GM19324 (cell line): Measurements from ENCODE around the gene FAM156A.
A peak's percentile ranks its signal among the peaks of the same experiment; 100 is the strongest.
"Not testable (repeated sequence)": the region's sequence is repeated elsewhere in the genome, so short reads cannot be mapped to it uniquely, and the experiment has no call there.

Experiments used
- ATAC-seq: cut with Tn5 transposase; IDR thresholded peaks from one replicate; pipeline ENCODE4 v1.9.1; 2021; ENCODE audit warnings: mild to moderate bottlenecking, moderate library complexity; ENCODE audit not compliant: unreplicated experiment, low FRiP score

Gene FAM156A, protein sequence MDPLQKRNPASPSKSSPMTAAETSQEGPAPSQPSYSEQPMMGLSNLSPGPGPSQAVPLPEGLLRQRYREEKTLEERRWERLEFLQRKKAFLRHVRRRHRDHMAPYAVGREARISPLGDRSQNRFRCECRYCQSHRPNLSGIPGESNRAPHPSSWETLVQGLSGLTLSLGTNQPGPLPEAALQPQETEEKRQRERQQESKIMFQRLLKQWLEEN

DNA sequence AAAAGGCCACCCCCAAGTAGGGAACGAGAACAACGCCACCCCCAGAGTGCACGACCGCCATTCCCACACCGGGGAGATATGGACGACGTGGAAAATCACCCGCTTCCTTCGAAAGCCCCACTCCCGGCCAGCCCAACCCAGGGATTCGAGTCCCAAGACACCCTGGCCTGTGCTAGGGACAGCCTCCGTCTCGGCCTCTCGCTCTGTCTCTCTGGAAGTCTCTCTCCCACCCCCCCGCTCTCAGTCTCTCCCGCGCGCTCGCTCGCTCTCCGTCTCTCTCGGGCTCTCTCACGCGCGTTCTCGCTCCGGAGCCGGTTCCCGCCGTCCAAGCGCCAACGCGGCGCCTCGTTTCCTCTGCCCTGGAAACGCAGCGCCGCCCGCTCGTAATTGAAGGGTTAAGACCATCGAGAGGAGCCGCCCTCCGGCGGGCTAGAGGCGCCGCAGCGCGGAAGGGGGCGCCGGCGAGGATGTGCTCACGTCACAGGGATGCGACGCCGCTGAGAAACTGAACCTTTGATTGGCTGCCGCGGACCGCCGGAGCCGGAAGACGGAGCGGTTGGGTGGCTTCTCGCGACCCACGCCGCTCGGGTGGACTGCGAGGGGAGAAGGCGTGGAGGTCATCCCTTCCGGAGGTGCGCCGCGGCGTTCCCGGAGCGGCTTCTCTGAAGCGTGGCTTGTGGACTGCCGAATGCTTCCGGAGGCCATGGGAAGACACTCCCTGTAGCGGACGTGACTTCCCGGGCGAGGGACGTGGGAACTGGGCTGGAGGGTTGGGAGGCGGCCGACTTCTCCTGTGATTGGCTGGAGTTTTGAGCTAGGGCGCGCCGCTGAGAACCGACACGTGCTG, at the start of gene FAM156A:
TSS of gene FAM156A (minus strand) at position 406 of the 847 bp plus-strand sequence. CDS start 9,930 bp downstream, outside the sequence.
- ATAC-seq: peak; percentile 88

DNA sequence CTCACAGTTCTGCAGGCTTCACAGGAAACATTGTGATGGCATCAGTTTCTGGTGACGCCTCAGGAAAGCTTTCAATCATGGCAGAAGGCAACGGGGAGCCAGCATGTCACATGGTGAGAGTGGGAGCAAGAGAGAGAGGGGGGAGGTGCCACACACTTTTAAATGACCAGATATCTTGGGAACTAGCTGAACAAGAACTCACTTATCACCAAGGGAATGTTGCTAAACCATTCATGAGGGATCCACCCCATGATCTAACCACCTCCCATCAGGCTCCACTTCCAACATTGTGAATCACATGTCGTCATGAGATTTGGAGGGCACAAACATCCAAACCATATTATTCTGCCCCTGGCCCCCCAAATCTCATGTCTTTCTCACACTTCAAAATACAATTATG, 47.0 kb upstream of the FAM156A start:
- ATAC-seq: no peak

DNA sequence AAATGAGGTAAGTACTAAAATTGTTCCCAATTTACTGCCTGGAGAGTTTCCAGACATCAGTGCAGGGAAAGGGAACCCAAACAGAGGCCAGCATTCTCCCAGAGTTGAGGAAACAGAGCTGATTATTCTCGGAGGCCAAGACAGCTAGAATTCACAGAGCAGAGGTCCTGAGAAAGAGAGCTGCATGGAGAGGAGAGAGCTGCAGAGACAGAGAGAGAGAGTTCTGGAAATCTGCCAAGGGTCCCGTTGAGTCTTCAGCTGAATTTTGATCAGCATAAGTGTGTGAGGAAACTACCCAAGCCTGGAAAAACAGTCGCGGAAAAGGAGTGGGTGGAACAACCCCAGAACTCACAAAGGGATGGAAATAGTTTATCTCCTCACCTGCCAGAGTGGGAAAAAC, 46.5 kb upstream of the FAM156A start:
- no peak for ATAC-seq

DNA sequence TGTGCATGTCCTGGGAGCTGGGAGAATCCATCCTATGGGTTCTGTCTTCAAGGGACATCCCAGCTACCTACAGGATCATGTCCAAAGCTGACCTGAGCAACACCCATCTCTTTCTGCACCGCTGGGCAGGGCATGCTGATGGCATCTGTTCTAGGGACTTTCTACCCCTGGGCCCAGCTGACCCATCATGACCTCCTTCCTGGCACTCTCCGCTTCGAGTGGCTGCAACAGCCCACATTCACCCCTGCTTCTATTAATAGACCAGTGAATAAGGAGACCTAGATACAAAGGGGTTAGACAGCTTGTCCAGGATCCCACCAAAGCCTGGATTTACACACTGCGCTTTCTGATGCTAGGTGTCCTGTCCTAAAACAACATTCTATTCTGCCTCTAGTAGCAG, 45.7 kb upstream of the FAM156A start:
- no peak for ATAC-seq

DNA sequence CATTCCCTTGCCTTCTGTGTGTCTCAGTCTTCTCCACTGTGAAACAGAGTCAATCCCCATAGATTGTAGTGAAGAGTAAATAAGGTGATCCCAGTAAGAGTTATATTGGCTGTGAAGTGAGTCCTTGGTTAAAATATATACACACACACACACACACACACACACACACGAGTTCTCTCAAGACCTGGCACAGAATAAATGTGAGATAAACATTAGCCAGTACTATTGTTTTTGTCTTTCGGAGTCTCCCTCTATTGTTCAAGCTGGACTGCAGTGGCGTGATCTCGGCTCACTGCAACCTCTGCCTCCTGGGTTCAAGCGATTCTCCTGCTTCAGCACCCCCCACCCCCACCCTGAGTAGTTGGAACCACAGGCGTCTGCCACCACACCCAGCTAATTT, 44.8 kb upstream of the FAM156A start:
- no peak for ATAC-seq

DNA sequence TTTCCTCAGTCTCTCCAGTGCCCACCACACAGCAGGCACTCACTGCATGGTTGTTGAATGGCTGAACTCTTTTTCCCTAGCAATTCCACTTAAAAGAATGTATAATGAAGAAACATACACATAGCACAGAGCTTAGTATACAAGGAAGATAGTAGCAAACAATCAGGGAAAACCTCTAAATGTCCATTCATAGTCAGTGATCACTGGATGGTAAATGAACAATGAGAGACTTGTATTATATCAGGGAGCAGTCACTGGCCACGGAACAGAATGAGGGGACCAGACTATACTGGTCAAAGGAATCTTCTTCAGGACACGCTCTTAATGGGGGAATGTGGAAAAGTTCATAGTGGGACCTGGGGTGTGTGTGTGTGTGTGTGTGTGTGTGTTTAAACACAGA, 43.6 kb upstream of the FAM156A start:
- no peak for ATAC-seq

DNA sequence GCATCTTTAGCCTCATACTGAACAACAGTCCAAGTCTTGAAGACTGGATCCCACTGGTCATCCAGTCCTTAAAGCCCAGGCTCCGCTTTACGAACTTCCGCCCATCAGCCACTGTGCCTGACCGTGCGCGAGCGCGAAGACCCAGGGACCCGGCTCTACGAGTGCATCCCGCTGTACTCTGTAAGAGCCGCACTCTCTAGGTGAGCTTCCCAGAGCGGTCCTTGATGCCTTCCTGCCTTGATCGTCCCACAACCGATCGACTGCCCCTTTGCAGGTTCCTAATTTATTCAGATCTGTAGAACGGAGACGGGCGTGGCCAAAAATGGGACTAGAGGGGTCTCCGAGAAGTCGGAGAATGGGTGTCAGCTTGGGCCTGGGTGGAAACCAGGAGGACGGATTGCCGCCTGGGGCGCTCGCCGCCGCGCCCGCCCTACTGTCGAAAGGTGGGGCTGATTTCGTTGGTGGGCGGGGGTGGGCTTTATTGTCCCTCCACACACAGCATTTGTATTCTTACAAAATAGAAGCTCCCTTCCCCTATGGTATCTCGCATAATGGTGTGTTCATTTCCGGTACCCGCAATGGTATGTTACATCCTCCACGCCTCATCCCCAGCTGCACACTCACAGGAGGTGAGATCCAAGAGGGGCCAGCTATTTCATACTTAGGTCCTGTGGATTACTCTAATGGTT, 42.3 kb upstream of the FAM156A start:
- no peak for ATAC-seq

DNA sequence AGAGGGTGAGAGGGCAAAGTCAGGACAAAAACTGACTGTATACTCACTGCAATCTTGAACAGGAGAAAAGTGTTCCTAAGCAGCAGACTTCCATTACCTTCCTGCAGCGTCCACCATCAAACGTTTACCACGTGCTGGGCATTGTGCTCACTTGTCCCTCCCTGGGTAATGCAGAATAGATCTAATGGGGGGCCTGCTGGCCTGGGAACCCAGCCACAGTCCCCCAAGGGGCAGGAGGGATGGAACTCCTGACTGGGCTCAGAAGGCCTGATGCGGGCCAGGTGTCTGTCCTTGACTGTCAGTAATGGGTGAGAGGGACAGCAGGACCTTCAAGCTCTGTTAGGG, 37.6 kb upstream of the FAM156A start:
- ATAC-seq: no peak

DNA sequence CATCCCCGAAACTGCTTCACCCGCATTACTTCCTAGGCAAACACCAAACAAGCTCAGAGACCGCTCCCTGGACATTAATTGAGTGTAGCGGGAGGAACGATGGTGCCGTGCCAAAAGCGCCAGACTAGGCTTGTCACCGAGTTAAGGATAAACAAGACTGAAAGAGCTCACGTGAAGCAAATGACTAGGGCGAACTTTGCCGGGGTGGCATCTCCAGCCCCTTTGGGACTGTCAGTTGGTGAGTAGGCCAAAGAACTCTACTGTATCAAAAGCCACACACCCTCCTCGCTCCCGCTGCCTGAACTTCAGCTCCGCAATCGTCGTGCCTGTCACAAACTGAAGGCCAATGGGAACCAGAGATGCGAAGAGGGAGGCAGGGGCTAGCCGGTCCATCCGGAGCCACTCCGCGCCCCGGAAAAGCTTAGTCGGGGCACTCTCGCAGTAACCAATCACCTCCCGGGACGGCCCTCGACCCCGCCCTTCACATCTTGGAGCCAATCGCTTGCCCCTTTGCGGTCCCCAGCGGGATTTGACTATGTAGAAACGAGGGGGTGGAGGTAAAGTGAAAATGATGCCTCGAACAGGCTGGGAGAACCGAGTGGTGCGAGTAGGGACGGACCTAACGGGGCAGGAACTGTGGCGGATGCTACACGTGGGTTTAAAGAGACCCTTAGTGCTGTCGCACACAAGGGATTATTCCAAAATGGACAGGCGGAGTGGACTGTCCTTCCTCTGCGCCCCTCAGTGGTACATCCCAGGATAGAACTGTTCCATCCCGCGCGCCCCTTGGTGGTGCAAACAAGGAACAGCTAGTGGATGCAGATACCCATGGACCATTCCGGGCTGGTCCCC, 37.0 kb upstream of the FAM156A start:
- peak; percentile 93 for ATAC-seq

DNA sequence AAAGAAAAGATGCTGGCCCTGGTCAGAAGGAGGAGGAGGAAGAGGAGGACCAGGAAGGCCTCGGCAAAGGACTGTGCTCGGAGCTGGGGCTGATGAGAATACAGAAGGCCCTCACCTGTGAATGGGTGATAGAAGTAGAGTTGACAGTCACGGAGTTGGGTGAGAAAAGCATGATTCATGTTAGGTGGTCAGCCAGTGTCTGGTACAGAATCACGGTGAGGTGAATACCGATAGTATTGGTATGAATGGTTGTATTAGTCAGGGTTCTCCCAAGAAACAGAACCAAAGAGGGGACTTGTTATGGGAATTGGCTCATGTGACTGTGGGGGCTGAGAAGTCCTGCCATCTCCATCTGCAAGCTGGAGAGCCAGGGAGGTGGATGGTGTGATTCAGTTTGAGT, 32.5 kb upstream of the FAM156A start:
- no peak for ATAC-seq

DNA sequence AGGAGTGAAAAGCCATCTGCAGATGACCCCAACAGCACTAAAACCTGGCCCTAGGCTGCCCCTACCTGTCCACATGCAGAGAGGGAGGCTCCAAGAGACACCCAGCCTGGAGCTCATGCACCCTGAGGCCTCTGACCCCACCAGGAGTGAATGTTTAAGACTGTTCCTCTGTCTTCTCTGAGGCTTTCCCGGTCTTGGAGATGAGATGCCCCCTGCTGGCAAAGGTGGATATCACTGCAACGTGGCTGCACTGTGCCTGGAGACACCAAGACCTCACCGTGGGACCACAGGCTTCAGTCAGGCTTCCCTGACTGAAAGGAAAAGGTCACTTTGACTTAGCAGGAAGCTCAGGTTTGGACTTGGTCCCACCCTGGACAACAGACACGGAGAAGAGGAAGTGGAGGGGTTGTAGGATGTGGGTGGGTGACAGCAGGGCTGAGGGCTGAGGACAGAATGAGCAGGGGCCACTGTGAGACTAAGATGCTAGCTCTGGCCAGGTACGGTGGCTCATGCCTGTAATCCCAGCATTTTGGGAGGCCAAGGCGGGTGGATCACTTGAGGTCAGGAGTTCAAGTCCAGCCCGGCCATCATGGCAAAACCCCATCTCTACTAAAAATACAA, 31.8 kb upstream of the FAM156A start:
- peak; percentile 51 for ATAC-seq

DNA sequence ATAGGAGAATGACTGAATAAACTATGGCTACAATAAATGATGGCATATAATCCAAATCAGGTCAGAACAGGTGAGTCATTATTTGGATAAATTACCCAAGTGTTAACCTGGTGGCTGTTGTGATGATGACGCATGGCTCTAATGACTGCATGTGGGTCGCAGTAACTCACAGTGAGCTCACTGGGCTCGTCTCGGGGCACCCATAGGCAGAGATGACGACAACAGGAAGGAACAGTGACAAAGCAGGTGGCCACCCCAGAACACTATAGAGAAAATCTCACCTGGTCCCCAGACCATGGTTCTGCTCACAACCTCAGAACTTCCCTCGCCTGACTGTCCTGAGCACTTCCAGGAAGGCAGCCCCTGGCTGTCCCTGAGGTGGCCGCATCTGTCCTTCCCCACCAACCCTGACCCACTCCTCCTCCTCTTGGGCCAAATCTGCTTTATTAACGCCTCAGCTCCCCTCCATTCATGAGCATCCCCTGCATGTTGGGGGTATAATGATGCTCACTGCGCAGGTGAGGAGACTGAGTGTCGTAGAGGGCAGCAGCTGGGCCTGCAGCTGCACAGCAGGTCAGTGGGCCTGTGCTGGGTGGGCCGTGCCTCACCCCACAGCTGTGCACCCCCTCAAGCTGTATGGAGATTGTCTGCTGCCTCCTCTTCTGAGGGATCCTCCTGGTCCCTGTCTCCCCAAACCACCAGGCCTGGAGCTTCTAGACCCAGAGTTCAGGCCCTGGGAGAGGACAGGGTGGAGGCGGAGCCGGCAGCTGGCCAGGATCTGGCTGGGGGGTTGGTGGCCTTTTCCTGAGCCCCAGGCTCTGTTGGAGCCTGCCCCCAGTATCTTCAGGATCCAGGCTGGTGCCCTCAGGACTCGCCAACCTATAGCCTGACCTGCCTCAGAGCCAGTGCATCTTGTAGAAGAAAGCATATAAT, 30.9 kb upstream of the FAM156A start:
- ATAC-seq: peak; percentile 15

DNA sequence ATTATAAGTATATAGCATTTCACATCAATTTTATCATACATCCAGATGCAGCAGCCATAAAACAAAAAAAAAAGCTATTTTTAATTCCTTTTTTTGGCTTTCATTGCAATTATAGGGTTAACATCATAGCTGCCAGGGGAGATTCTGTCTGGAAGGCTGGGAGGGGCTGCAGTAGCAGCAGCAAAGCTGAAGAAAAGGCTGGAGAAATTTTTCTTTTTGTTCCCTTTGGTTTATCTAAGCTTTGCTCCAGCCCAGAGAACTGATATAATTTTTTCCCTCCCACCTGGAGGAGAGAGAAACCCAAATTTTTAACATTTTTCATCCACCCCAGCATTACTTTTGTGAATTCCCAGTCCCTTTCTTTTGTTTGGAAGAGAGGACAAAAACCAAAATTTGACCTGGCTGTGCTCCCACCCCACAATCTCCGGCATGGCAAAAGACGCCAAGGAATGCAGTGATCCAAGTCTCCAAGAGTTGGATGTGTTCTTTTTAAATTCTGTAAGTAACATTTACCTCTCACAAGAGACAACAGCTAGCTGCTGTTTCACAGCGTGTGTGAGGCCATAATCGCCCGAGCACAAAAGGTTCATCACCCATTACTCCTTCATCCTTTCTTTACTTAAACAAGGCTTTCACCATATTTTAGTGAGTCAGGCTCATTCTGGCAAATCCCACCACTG, 25.1 kb upstream of the FAM156A start:
- ATAC-seq: no peak

DNA sequence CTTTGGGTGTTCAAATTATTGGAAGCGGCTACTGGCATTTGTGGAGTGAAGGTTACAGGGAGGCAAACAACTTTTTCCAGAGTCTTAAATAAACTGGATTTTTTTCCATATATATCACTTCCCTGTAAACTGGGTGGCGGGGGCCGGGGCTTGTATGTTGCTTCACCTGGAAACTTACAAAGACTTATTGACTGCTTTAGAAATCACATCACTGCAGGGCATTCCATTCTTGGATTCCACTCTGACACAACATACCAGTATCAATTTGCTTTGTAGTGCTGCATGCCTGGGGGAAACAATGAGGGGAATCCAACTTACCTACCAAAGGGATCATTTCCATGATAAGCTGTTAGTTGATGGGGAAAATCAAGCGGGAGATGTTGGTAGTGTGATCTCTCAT, 21.7 kb upstream of the FAM156A start:
- no peak for ATAC-seq

DNA sequence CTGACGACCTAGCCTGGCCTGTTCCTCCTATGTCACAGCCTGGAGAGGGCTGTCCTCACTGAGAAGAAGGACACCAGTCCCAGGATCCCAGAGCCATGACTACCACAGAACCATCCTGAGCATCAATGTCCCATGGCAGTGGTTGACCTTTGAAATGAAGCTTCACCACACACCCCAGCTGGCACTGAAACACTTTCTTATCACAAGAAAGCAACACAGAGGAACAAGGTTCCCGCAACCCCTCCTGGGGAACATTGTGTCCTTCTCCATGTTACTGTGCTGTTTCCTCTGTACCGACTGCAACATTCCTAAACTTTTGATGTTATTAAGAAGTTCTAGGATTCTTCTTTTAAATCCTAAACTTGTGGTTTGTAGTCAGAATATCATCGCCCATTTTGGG, 21.2 kb upstream of the FAM156A start:
- no peak for ATAC-seq

DNA sequence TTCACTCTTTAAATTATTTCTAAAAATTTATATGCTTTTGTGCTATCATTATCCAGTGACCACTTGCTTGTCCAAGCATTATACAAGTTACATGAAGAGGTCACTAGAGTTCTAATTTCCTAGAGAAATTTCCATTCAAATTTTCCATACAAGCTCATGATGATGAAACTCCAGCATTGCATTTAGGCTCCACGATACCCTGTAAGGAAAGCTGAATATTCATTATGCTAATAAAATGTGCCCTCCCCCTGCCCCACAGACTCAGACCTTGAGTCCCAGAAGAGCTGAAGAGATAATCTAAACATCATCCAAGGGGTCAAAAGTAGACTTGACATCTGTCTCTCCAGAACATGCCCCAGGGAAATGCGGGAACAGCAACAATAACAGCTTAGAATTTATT, 19.6 kb upstream of the FAM156A start:
- ATAC-seq: no peak

DNA sequence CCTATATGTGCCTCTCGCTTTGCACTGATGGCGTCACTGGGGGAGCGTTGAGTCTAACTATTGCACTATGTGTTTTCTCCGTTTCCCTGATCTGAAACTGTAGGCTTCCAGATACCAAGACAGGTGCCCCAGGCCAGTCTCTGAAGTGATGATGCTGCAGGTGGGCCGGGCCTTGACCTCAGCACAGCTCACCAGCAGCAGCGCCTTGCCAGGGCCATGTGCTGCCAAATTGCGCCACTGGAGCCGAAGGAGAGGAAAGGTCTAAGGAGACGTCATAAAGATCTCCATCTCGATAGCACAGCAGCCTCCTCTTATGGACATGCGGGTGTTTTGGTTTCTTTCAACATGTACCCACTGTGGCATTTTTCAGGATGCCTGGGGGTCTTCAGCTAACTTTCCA, 17.3 kb upstream of the FAM156A start:
- not testable (repeated sequence) for ATAC-seq

DNA sequence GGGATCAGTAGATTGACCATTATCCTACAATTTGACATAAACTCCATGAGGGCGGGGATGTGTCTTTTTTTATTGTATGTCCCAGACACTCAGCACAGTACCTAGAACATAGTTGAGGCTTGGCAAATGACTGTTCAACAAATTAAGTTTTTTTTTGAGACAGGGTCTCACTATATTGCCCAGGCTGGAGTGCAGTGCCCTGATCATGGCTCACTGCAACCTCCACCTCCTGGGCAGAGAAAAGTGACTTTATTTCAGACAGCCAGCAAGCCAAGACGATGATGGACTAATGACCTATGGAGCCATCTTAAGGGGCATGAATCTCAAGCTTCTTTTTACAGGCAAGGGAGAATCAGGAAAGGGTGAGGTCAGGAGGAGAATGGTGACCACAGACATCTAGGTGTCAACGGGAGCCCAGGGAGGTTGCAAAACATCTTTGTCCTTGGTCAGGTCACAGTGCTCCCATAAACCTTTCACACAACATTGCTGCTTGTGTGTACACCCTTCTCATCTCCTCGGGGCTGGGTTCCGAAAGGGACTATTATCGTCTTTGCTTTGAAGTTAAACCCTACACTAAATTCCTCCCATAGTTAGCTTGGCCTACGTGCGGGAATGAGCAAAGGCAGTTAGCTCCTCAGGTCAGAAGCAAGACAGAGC, 16.1 kb upstream of the FAM156A start:
- ATAC-seq: not testable (repeated sequence)
